Endothelial cell of umbilical vein (primary cell): Measurements from ENCODE around the gene SCAI. TPM values are rescaled to one million over a fixed set of nuclear protein-coding genes. Genes with fewer than 3 reads are reported as not detected.

Experiments
- BruUV-seq: library from RNA; stranded (reverse); fragments of 400-500 nt; replicated peaks from 2 replicates; lab custom pipeline; 2021; lab: Mats Ljungman, UMichigan
- CTCF ChIA-PET: fragments of 300-600, 350-600 bp; sonication (Branson Sonifier 250); formaldehyde crosslinking; loops from one replicate; lab custom pipeline; 2021; ENCODE audit warnings: antibody characterized with exemption, inconsistent platforms; lab: Charles Lee
- POLR2A ChIA-PET: fragments of 300-600, 350-600 bp; sonication (Branson Sonifier 250); formaldehyde crosslinking; loops from one replicate; lab custom pipeline; 2021; ENCODE audit warnings: antibody characterized with exemption, inconsistent platforms; lab: Charles Lee
- DNase-seq: peaks from one replicate; pipeline ENCODE4 v3.0.0-alpha.2; 2011; ENCODE audit warnings: low read depth, low spot score
- FAIRE-seq: peaks from 2 replicates; lab custom pipeline; 2011; peaks lifted over from hg19 to GRCh38; lab: Jason Lieb, UNC
- H2AFZ ChIP-seq: 2 replicates; pipeline ENCODE4 v1.6.0; 2012; ENCODE audit warnings: low read depth, low read length, control low read depth, inconsistent platforms
- H3K27ac ChIP-seq: 2 replicates; pipeline ENCODE4 v1.5.1; 2011; ENCODE audit warnings: low read depth, mild to moderate bottlenecking, control low read depth, low read length, moderate library complexity; ENCODE audit not compliant: insufficient read depth
- H3K27me3 ChIP-seq, 2 experiments: 2 replicates each; pipeline versions ENCODE4 v1.6.0 to v1.6.1; 2011; ENCODE audit warnings: low read length in 2 of 2, mixed read lengths in 1 of 2; ENCODE audit not compliant: control insufficient read depth in 2 of 2, insufficient read depth in 2 of 2
- H3K36me3 ChIP-seq, 2 experiments: 2 replicates in 1 of 2; 3 replicates in 1 of 2; pipeline ENCODE4 v1.5.1; 2011; ENCODE audit warnings: low read length in 2 of 2, mild to moderate bottlenecking in 1 of 2, moderate library complexity in 1 of 2; ENCODE audit not compliant: control insufficient read depth in 2 of 2, insufficient read depth in 2 of 2; ENCODE audit errors: extremely low read depth in 1 of 2
- H3K4me1 ChIP-seq: 3 replicates; pipeline ENCODE4 v1.5.1; 2011; ENCODE audit warnings: mild to moderate bottlenecking, low read length; ENCODE audit not compliant: control insufficient read depth, insufficient read depth; ENCODE audit errors: extremely low read depth
- H3K4me2 ChIP-seq: 2 replicates; pipeline ENCODE4 v1.6.1; 2011; ENCODE audit warnings: low read length, control low read depth, mixed read lengths; ENCODE audit not compliant: insufficient read depth
- H3K4me3 ChIP-seq, 3 experiments: fragments of 200-600 bp in 1 of 3; sonication (generic), shearing (Covaris generic) in 1 of 3; replicated peaks in 1 of 3; 2 replicates each; pipeline ENCODE4 v1.5.1; 2011 to 2016; ENCODE audit warnings: control low read depth in 3 of 3, low read length in 3 of 3, mild to moderate bottlenecking in 2 of 3, inconsistent platforms in 1 of 3, low read depth in 1 of 3, moderate library complexity in 1 of 3; ENCODE audit not compliant: insufficient read depth in 1 of 3
- H3K79me2 ChIP-seq: 2 replicates; pipeline ENCODE4 v1.6.0; 2012; ENCODE audit warnings: low read length, inconsistent platforms; ENCODE audit not compliant: control insufficient read depth, insufficient read depth
- H3K9ac ChIP-seq: replicated peaks from 2 replicates; pipeline ENCODE3; 2011; ENCODE audit warnings: low read length, control low read depth; ENCODE audit not compliant: insufficient read depth; ENCODE audit errors: extremely low read depth
- H3K9me1 ChIP-seq: replicated peaks from 3 replicates; pipeline ENCODE4 v1.6.0; 2011; ENCODE audit warnings: mild to moderate bottlenecking, low read length; ENCODE audit not compliant: control insufficient read depth, insufficient read depth; ENCODE audit errors: extremely low read depth
- H3K9me3 ChIP-seq: replicated peaks from 2 replicates; pipeline ENCODE4 v1.5.1; 2012; ENCODE audit warnings: low read length, inconsistent platforms; ENCODE audit not compliant: control insufficient read depth, insufficient read depth
- H4K20me1 ChIP-seq: replicated peaks from 2 replicates; pipeline ENCODE3; 2011; ENCODE audit warnings: mild to moderate bottlenecking, low read length; ENCODE audit not compliant: control insufficient read depth, insufficient read depth; ENCODE audit errors: extremely low read depth
- EZH2 ChIP-seq: IDR thresholded peaks from 2 replicates; pipeline ENCODE4 v1.6.1; 2012; ENCODE audit warnings: borderline replicate concordance, low read depth, mild to moderate bottlenecking, moderate library complexity, low read length, inconsistent platforms; ENCODE audit not compliant: severe bottlenecking
- FOS ChIP-seq: IDR thresholded peaks from 2 replicates; pipeline ENCODE4 v1.6.1; 2011; ENCODE audit warnings: mild to moderate bottlenecking, low read length, moderate library complexity, borderline replicate concordance; ENCODE audit not compliant: insufficient read depth
- GATA2 ChIP-seq: IDR thresholded peaks from 2 replicates; pipeline ENCODE4 v1.7.0; 2011; ENCODE audit warnings: low read depth, mild to moderate bottlenecking, moderate library complexity, mixed read lengths, low read length; ENCODE audit not compliant: insufficient read length, insufficient read depth
- JUN ChIP-seq: IDR thresholded peaks from 2 replicates; pipeline ENCODE4 v1.6.1; 2011; ENCODE audit warnings: borderline replicate concordance, low read depth; ENCODE audit not compliant: insufficient read length, insufficient read depth
- MYC ChIP-seq: IDR thresholded peaks from one replicate; pipeline ENCODE4 v1.6.1; 2011; ENCODE audit warnings: mild to moderate bottlenecking, low read depth, low read length
- POLR2A ChIP-seq: IDR thresholded peaks from 2 replicates; pipeline ENCODE4 v1.6.1; 2012; ENCODE audit warnings: low read depth, mild to moderate bottlenecking, control low read depth, low read length
- POLR2AphosphoS5 ChIP-seq: IDR thresholded peaks from 2 replicates; pipeline ENCODE4 v1.6.1; 2012; ENCODE audit warnings: low read depth, mild to moderate bottlenecking, control low read depth, low read length, moderate library complexity; ENCODE audit not compliant: insufficient read depth
- dilution Hi-C: fragments of 300-500 bp; cut with MboI; formaldehyde crosslinking; loops from one replicate; pipeline ENCODE4 v1.15.0; 2019; ENCODE audit warnings: low sequenced_read_pairs; ENCODE audit not compliant: extremely low pct_ligation_motif_present
- intact Hi-C: fragments of 100-400 bp; cut with micrococcal nuclease; formaldehyde crosslinking; loops from one replicate; pipeline ENCODE4 v1.10.0; 2022
- polyA plus RNA-seq, 4 experiments: library from polyadenylated mRNA; depleted of rRNA in 3 of 4; stranded (reverse) in 3 of 4; unstranded in 1 of 4; fragments of >200 nt; gene quantifications; 2 replicates each; pipeline versions ENCODE4 v1.2.1 to v1.2.3, GENCODE V29; 2011 to 2012; ENCODE audit warnings: missing spikeins in 1 of 4
- total RNA-seq: library from RNA; stranded (reverse); gene quantifications from 2 replicates; pipeline ENCODE4 v1.2.3, GENCODE V29; 2021
- TF ChIP-seq, protein P1 (sequence below): IDR thresholded peaks from 2 replicates; pipeline ENCODE4 v1.6.1; 2011; ENCODE audit not compliant: insufficient read depth, insufficient read length
- TF ChIP-seq, protein P2 (sequence below), 2 donors: IDR thresholded peaks; 1 replicate in 1 of 2; 2 replicates in 1 of 2; pipeline ENCODE4 v1.5.1; 2011; ENCODE audit warnings: low read length in 2 of 2, mild to moderate bottlenecking in 2 of 2, moderate library complexity in 2 of 2, control low read depth in 1 of 2, inconsistent platforms in 1 of 2, low read depth in 1 of 2; ENCODE audit not compliant: insufficient read depth in 1 of 2; ENCODE audit errors: extremely low read depth in 1 of 2

SCAI gene
- total and polyA plus RNA-seq, 2 donors (not counting 3 experiments of a cell fraction or from before 2014, with no cell fraction given) = 2.0 to 9.3 TPM

DNA sequence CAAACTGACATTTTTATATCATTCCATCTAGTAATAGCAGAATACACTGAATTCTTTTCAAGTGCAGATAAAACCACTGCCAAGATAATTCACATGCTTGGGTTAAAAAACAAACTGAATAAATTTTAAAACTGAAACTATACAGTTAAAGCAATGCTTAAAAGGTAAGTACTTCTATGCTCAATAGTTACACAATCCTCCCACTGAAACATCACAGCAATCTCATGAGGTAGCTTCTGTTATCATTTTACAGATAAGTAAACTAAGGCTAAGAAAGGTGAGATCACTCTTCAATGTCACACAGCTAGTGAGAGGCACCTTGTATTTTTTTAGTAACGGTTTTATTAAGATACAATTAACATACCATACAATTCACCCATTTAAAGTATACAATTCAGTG lies 189.1 kb downstream of the SCAI start:
- dilution Hi-C loops = no loop called here

More for the DNA sequence above, 189.1 kb downstream of the SCAI start:
- Histone ChIP-seq H3K36me3 (no peaks in the 10 kb centered on the region), H3K4me2 (no peak overlapping the region), H3K27me3 (no peaks in the 10 kb centered on the region), H3K9me3 (no peaks in the 10 kb centered on the region), H3K9ac (no peak overlapping the region), H3K4me3 (no peak overlapping the region), H4K20me1 (no peaks in the 10 kb centered on the region), H2AFZ (no peak overlapping the region), H3K4me1 (no peaks in the 10 kb centered on the region), H3K9me1 (no peaks in the 10 kb centered on the region), H3K27ac (no peak overlapping the region), H3K79me2 (no peaks in the 10 kb centered on the region)
- no TSS peak for BruUV-seq
- TF ChIP-seq, protein P1, sequence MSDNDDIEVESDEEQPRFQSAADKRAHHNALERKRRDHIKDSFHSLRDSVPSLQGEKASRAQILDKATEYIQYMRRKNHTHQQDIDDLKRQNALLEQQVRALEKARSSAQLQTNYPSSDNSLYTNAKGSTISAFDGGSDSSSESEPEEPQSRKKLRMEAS = no peak
- no peak for TF ChIP-seq JUN
- TF ChIP-seq, protein P2, sequence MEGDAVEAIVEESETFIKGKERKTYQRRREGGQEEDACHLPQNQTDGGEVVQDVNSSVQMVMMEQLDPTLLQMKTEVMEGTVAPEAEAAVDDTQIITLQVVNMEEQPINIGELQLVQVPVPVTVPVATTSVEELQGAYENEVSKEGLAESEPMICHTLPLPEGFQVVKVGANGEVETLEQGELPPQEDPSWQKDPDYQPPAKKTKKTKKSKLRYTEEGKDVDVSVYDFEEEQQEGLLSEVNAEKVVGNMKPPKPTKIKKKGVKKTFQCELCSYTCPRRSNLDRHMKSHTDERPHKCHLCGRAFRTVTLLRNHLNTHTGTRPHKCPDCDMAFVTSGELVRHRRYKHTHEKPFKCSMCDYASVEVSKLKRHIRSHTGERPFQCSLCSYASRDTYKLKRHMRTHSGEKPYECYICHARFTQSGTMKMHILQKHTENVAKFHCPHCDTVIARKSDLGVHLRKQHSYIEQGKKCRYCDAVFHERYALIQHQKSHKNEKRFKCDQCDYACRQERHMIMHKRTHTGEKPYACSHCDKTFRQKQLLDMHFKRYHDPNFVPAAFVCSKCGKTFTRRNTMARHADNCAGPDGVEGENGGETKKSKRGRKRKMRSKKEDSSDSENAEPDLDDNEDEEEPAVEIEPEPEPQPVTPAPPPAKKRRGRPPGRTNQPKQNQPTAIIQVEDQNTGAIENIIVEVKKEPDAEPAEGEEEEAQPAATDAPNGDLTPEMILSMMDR (IDR thresholded peaks at IDR 0.05; ENCODE audit: extremely low read depth in 1 of 2, insufficient read depth in 1 of 2, low read depth in 1 of 2, low read length in 2 of 2) = no peak
- no peak for TF ChIP-seq POLR2A
- no peak for TF ChIP-seq FOS
- no peak for TF ChIP-seq EZH2
- TF ChIP-seq GATA2 = no peak
- TF ChIP-seq POLR2AphosphoS5 = no peak
- no peak for TF ChIP-seq MYC
- intact Hi-C loops = no loop called here
- CTCF ChIA-PET = no interaction called here
- DNase-seq = no peak
- POLR2A ChIA-PET = no interaction called here
- no peak for FAIRE-seq
